GM23248 (cell line): ENCODE measurements around the gene SUPT20H. TPM values are rescaled to one million over a fixed set of nuclear protein-coding genes. Genes with fewer than 3 reads are reported as not detected.

ENCODE experiments used
- DNase-seq: peaks from one replicate; pipeline ENCODE4 v3.0.0-alpha.2; 2015
- H2AFZ ChIP-seq: fragments of 200-600 bp; sonication (generic); 2 replicates; pipeline ENCODE4 v1.6.1; 2016; ENCODE audit warnings: antibody characterized with exemption
- H3F3A ChIP-seq: fragments of 200-600 bp; sonication (generic); 2 replicates; pipeline ENCODE4 v1.6.1; 2016; ENCODE audit warnings: mild to moderate bottlenecking, antibody characterized with exemption, mixed run types; ENCODE audit not compliant: insufficient read depth
- H3K27ac ChIP-seq: fragments of 200-600 bp; sonication (generic); 2 replicates; pipeline ENCODE4 v1.5.1; 2016; ENCODE audit warnings: mild to moderate bottlenecking
- H3K27me3 ChIP-seq: fragments of 200-600 bp; sonication (generic); replicated peaks from 2 replicates; pipeline ENCODE4 v1.6.1; 2016; ENCODE audit warnings: mild to moderate bottlenecking; ENCODE audit not compliant: insufficient read depth
- H3K36me3 ChIP-seq: fragments of 200-600 bp; sonication (generic); 2 replicates; pipeline ENCODE4 v1.6.1; 2016; ENCODE audit warnings: low read depth, mild to moderate bottlenecking
- H3K4me1 ChIP-seq: fragments of 200-600 bp; sonication (generic); 2 replicates; pipeline ENCODE4 v1.6.1; 2016; ENCODE audit warnings: mild to moderate bottlenecking; ENCODE audit not compliant: insufficient read depth
- H3K4me2 ChIP-seq: fragments of 200-600 bp; sonication (generic); one replicate; pipeline ENCODE4 v1.6.1; 2016; ENCODE audit warnings: mild to moderate bottlenecking; ENCODE audit not compliant: unreplicated experiment
- H3K4me3 ChIP-seq: fragments of 200-600 bp; sonication (generic); 2 replicates; pipeline ENCODE4 v1.5.1; 2016; ENCODE audit warnings: mild to moderate bottlenecking
- H3K79me2 ChIP-seq: fragments of 200-600 bp; sonication (generic); 2 replicates; pipeline ENCODE4 v1.6.1; 2016; ENCODE audit warnings: mild to moderate bottlenecking; ENCODE audit not compliant: insufficient read depth
- H3K9ac ChIP-seq: fragments of 200-600 bp; sonication (generic); 2 replicates; pipeline ENCODE4 v1.6.1; 2016; ENCODE audit warnings: mild to moderate bottlenecking
- H3K9me2 ChIP-seq: fragments of 200-600 bp; sonication (generic); 2 replicates; pipeline ENCODE4 v1.6.1; 2016; ENCODE audit warnings: mixed run types, mild to moderate bottlenecking, moderate library complexity; ENCODE audit not compliant: insufficient read depth
- H3K9me3 ChIP-seq: fragments of 200-600 bp; sonication (generic); one replicate; pipeline ENCODE4 v1.6.1; 2017; ENCODE audit warnings: low read depth
- H4K20me1 ChIP-seq: fragments of 200-600 bp; sonication (generic); 2 replicates; pipeline ENCODE4 v1.6.0; 2016; ENCODE audit not compliant: insufficient read depth
- EZH2 ChIP-seq: fragments of 200-600 bp; sonication (generic); IDR thresholded peaks from 2 replicates; pipeline ENCODE4 v1.6.1; 2018; ENCODE audit warnings: antibody characterized with exemption, mild to moderate bottlenecking; ENCODE audit not compliant: insufficient read depth, poor library complexity, severe bottlenecking
- EZH2phosphoT487 ChIP-seq: fragments of 200-600 bp; sonication (generic); IDR thresholded peaks from 2 replicates; pipeline ENCODE4 v1.6.1; 2018; ENCODE audit warnings: antibody characterized with exemption, moderate library complexity, mild to moderate bottlenecking, low read depth; ENCODE audit not compliant: insufficient read depth
- WGBS, 2 experiments: methylation state at CpG; one replicate each; pipeline ENCODE4 v1.1.6; 2015 to 2017; ENCODE audit warnings: low lambda C conversion rate in 2 of 2, low coverage in 1 of 2; ENCODE audit errors: missing lambda C conversion rate in 2 of 2; 5-methylcytosine and 5-hydroxymethylcytosine counted together
- in situ Hi-C: fragments of 300-500 bp; cut with MboI; formaldehyde crosslinking; loops from 2 replicates; pipeline ENCODE4 v1.15.0; 2020
- polyA plus RNA-seq: library from polyadenylated mRNA; unstranded; fragments of >200 nt; fragmentation: Nextera tagmentation; extraction: Ambion mirVana; gene quantifications from 2 replicates; pipeline ENCODE4 v1.2.1, GENCODE V29; 2016
- total RNA-seq: library from RNA; depleted of rRNA; stranded (reverse); fragments of >200 nt; shearing (Covaris generic); gene quantifications from 2 replicates; pipeline ENCODE4 v1.2.3, GENCODE V29; 2014; rRNA removed

SUPT20H gene
- 28.6 and 29.7 TPM in 2 replicates for total RNA-seq
- 38.8 and 45.1 TPM in 2 replicates for polyA plus RNA-seq

- no peaks in the 10 kb centered on the region for H3K9me2 ChIP-seq
- peak within 1 kb of the TSS; percentile 83 for H3K27ac ChIP-seq
- no peaks in the 10 kb centered on the region for H3K27me3 ChIP-seq
- H4K20me1 ChIP-seq, result no peaks in the 10 kb centered on the region
- WGBS, 2 experiments, result 1 to 2% methylated on average over 55 to 75 of the region's 75 CpGs
- H3K36me3 ChIP-seq, result 0 out of 2 replicates have a peak, but pooled peaks cover 4% of the 10 kb centered on the region
- peak within 1 kb of the TSS; percentile 87 for H3K4me2 ChIP-seq
- peaks cover 51% of the 10 kb centered on the region for H3K79me2 ChIP-seq
- H3K4me1 ChIP-seq, result peaks cover 11% of the 10 kb centered on the region
- H3K9ac ChIP-seq, result peak within 1 kb of the TSS; percentile 90
- H3K9me3 ChIP-seq, result no peaks in the 10 kb centered on the region
- H3F3A ChIP-seq, result 0 out of 2 replicates have a peak, but pooled peaks cover 3% of the 10 kb centered on the region
- peak within 1 kb of the TSS; percentile 92 for H3K4me3 ChIP-seq
- peak within 1 kb of the TSS; percentile 98 for H2AFZ ChIP-seq
- in situ Hi-C loops, result no loop called here
- TF ChIP-seq EZH2phosphoT487, result no peak
- no peak for TF ChIP-seq EZH2
- DNase-seq, result peak; percentile 98
Measured at GRCh38 chr13:37058910-37059847, at the start of gene SUPT20H. TSS of gene SUPT20H (minus strand) at chr13:37059688. CDS start at chr13:37051490, 8,198 bp downstream.

- Histone ChIP-seq H3K27me3 (no peaks in the 10 kb centered on the region), H3K4me3 (no peak overlapping the region), H3F3A (no peaks in the 10 kb centered on the region), H4K20me1 (no peaks in the 10 kb centered on the region), H2AFZ (no peak overlapping the region), H3K36me3 (no peaks in the 10 kb centered on the region), H3K4me1 (peaks cover 9% of the 10 kb centered on the region), H3K9me2 (no peaks in the 10 kb centered on the region), H3K79me2 (no peaks in the 10 kb centered on the region), H3K4me2 (no peak overlapping the region), H3K9ac (no peak overlapping the region), H3K27ac (no peak overlapping the region), H3K9me3 (no peaks in the 10 kb centered on the region)
- WGBS, 2 experiments, result 0% methylated on average over 1 of the region's 1 CpG
- in situ Hi-C loops, result loop anchor here (5.0 kb wide), 1 partner anchor 493 kb away; no protein-coding TSS in a partner anchor
- TF ChIP-seq EZH2 (no peak), EZH2phosphoT487 (no peak)
- peak; percentile 69 for DNase-seq
Measured at GRCh38 chr13:37109051-37109678, 49.7 kb upstream of the SUPT20H start.

GRCh38 chr13:37107868-37108267 lies 48.4 kb upstream of the SUPT20H start:
- TF ChIP-seq EZH2, result no peak
- Histone ChIP-seq H3K4me2 (no peak overlapping the region), H3K36me3 (no peaks in the 10 kb centered on the region), H3F3A (no peaks in the 10 kb centered on the region), H3K4me3 (no peak overlapping the region), H2AFZ (0 out of 2 replicates have a peak overlapping the region, but pooled peaks have one; percentile 10), H3K4me1 (peaks cover 9% of the 10 kb centered on the region), H3K9ac (no peak overlapping the region), H3K9me2 (no peaks in the 10 kb centered on the region), H4K20me1 (no peaks in the 10 kb centered on the region), H3K9me3 (no peaks in the 10 kb centered on the region), H3K27me3 (no peaks in the 10 kb centered on the region), H3K79me2 (no peaks in the 10 kb centered on the region), H3K27ac (no peak overlapping the region)
- no peak for DNase-seq
- WGBS, 2 experiments, result 83 to 90% methylated on average over 1 of the region's 1 CpG
- in situ Hi-C loops, result loop anchor here (5.0 kb wide), 1 partner anchor 494 kb away; no protein-coding TSS in a partner anchor

- peaks cover 9% of the 10 kb centered on the region for H3K4me1 ChIP-seq
- in situ Hi-C loops, result loop anchor here (5.0 kb wide), 1 partner anchor 495 kb away; no protein-coding TSS in a partner anchor
- WGBS, 2 experiments, result 56 to 58% methylated on average over 4 of the region's 4 CpGs
- H3K9me2 ChIP-seq, result no peaks in the 10 kb centered on the region
- no peaks in the 10 kb centered on the region for H3K9me3 ChIP-seq
- H3K9ac ChIP-seq, result no peak overlapping the region
- no peaks in the 10 kb centered on the region for H4K20me1 ChIP-seq
- TF ChIP-seq EZH2, result no peak
- TF ChIP-seq EZH2phosphoT487, result no peak
- H3K36me3 ChIP-seq, result no peaks in the 10 kb centered on the region
- no peaks in the 10 kb centered on the region for H3F3A ChIP-seq
- no peak for DNase-seq
- H2AFZ ChIP-seq, result 0 out of 2 replicates have a peak overlapping the region, but pooled peaks have one; percentile 10
- H3K4me3 ChIP-seq, result no peak overlapping the region
- H3K4me2 ChIP-seq, result no peak overlapping the region
- H3K27me3 ChIP-seq, result no peaks in the 10 kb centered on the region
- H3K79me2 ChIP-seq, result no peaks in the 10 kb centered on the region
- H3K27ac ChIP-seq, result no peak overlapping the region
Measured at GRCh38 chr13:37107456-37107855, 48.0 kb upstream of the SUPT20H start.
